Measurements from ENCODE around the gene HHIP. TPM values are rescaled to one million over a fixed set of nuclear protein-coding genes. Genes with fewer than 3 reads are reported as not detected.

HHIP gene
- total and polyA plus RNA-seq, 3 experiments from 2014 or later, result not detected

GRCh38 chr4:144633215-144633614 is 12.7 kb upstream of the HHIP start:
- ChIA-PET CTCF (no interaction called here), POLR2A (no interaction called here)
- Mint-ChIP-seq H3K4me3 (no peak overlapping the region), H3K27me3 (no peaks in the 10 kb centered on the region), H3K27ac (no peak overlapping the region), H3K36me3 (no peaks in the 10 kb centered on the region), H3K9me3 (peaks cover 0 to 3% (median 0%) of the 10 kb centered on the region in 5 donors), H3K4me1 (no peaks in the 10 kb centered on the region)
- Histone ChIP-seq H3K4me3 (ENCODE audit: low read length) (no peak overlapping the region), H3K27ac (ENCODE audit: low read depth, low read length) (no peak overlapping the region), H3K27me3 (ENCODE audit: insufficient read depth, low read length, poor library complexity, severe bottlenecking) (no peaks in the 10 kb centered on the region), H3K36me3 (ENCODE audit: insufficient read depth, low read length) (no peaks in the 10 kb centered on the region), H3K9me3 (ENCODE audit: low read length) (no peaks in the 10 kb centered on the region), H3K4me1 (ENCODE audit: insufficient read depth, low read length) (no peaks in the 10 kb centered on the region)
- DNase-seq, result no peak

GRCh38 chr4:144634978-144635747 is 10.8 kb upstream of the HHIP start:
- Mint-ChIP-seq H3K27me3 (no peaks in the 10 kb centered on the region), H3K27ac (peak overlapping the region in 1 of 8 donors; percentile 44), H3K9me3 (peaks cover 0 to 3% (median 0%) of the 10 kb centered on the region in 5 donors), H3K4me3 (no peak overlapping the region), H3K4me1 (no peaks in the 10 kb centered on the region), H3K36me3 (no peaks in the 10 kb centered on the region)
- no peaks in the 10 kb centered on the region for H3K27me3 ChIP-seq (ENCODE audit: insufficient read depth, low read length, poor library complexity, severe bottlenecking)
- POLR2A ChIA-PET, result no interaction called here
- H3K9me3 ChIP-seq (ENCODE audit: low read length), result no peaks in the 10 kb centered on the region
- H3K36me3 ChIP-seq (ENCODE audit: insufficient read depth, low read length), result no peaks in the 10 kb centered on the region
- CTCF ChIA-PET, result no interaction called here
- H3K4me1 ChIP-seq (ENCODE audit: insufficient read depth, low read length), result no peaks in the 10 kb centered on the region
- no peak for DNase-seq
- H3K4me3 ChIP-seq (ENCODE audit: low read length), result no peak overlapping the region
- H3K27ac ChIP-seq (ENCODE audit: low read depth, low read length), result no peak overlapping the region

GRCh38 chr4:144644368-144645101 is 1.4 kb upstream of the HHIP start:
- Mint-ChIP-seq H3K27me3 (peaks cover 16 to 44% of the 10 kb centered on the region in 2 donors), H3K4me3 (no peak overlapping the region), H3K4me1 (peaks cover 14 to 22% (median 21%) of the 10 kb centered on the region in 3 donors), H3K36me3 (no peaks in the 10 kb centered on the region), H3K27ac (no peak overlapping the region), H3K9me3 (peaks cover 0 to 4% (median 0%) of the 10 kb centered on the region in 5 donors)
- CTCF ChIA-PET, result no interaction called here
- Histone ChIP-seq H3K27ac (ENCODE audit: low read depth, low read length) (no peak overlapping the region), H3K4me1 (ENCODE audit: insufficient read depth, low read length) (no peaks in the 10 kb centered on the region), H3K9me3 (ENCODE audit: low read length) (no peaks in the 10 kb centered on the region), H3K4me3 (ENCODE audit: low read length) (no peak overlapping the region), H3K36me3 (ENCODE audit: insufficient read depth, low read length) (no peaks in the 10 kb centered on the region), H3K27me3 (ENCODE audit: insufficient read depth, low read length, poor library complexity, severe bottlenecking) (no peaks in the 10 kb centered on the region)
- no peak for DNase-seq
- POLR2A ChIA-PET, result no interaction called here

- H3K9me3 Mint-ChIP-seq, result peaks cover 0 to 4% (median 0%) of the 10 kb centered on the region in 5 donors
- Histone ChIP-seq H3K27ac (ENCODE audit: low read depth, low read length) (no peak overlapping the region), H3K9me3 (ENCODE audit: low read length) (no peaks in the 10 kb centered on the region), H3K36me3 (ENCODE audit: insufficient read depth, low read length) (no peaks in the 10 kb centered on the region), H3K27me3 (ENCODE audit: insufficient read depth, low read length, poor library complexity, severe bottlenecking) (no peaks in the 10 kb centered on the region), H3K4me3 (ENCODE audit: low read length) (no peak overlapping the region), H3K4me1 (ENCODE audit: insufficient read depth, low read length) (no peaks in the 10 kb centered on the region)
- no peak for DNase-seq
- ChIA-PET POLR2A (no interaction called here), CTCF (no interaction called here)
- H3K27me3 Mint-ChIP-seq, result peaks cover 16 to 50% of the 10 kb centered on the region in 2 donors
- peaks cover 14 to 22% (median 21%) of the 10 kb centered on the region in 3 donors for H3K4me1 Mint-ChIP-seq
- H3K36me3 Mint-ChIP-seq, result no peaks in the 10 kb centered on the region
- H3K27ac Mint-ChIP-seq, result no peak overlapping the region
- H3K4me3 Mint-ChIP-seq, result peak overlapping the region in 1 of 7 donors; percentile 29
Observed at GRCh38 chr4:144645102-144645630, 790 bp upstream of the HHIP start.

- peaks cover 0 to 3% (median 0%) of the 10 kb centered on the region in 5 donors for H3K9me3 Mint-ChIP-seq
- Histone ChIP-seq H3K4me1 (ENCODE audit: insufficient read depth, low read length) (no peaks in the 10 kb centered on the region), H3K36me3 (ENCODE audit: insufficient read depth, low read length) (no peaks in the 10 kb centered on the region), H3K4me3 (ENCODE audit: low read length) (no peak overlapping the region), H3K27me3 (ENCODE audit: insufficient read depth, low read length, poor library complexity, severe bottlenecking) (no peaks in the 10 kb centered on the region), H3K9me3 (ENCODE audit: low read length) (no peaks in the 10 kb centered on the region), H3K27ac (ENCODE audit: low read depth, low read length) (no peak overlapping the region)
- H3K36me3 Mint-ChIP-seq, result no peaks in the 10 kb centered on the region
- ChIA-PET POLR2A (no interaction called here), CTCF (no interaction called here)
- H3K4me1 Mint-ChIP-seq, result peaks cover 14 to 22% (median 21%) of the 10 kb centered on the region in 3 donors
- peaks cover 16 to 54% of the 10 kb centered on the region in 2 donors for H3K27me3 Mint-ChIP-seq
- peak overlapping the region; percentile 13 to 85 (median 62) for H3K4me3 Mint-ChIP-seq
- DNase-seq, result no peak
- no peak overlapping the region for H3K27ac Mint-ChIP-seq
Observed at GRCh38 chr4:144646523-144647094, 653 bp downstream of the HHIP start.

GRCh38 chr4:144647095-144647561 is 1.2 kb downstream of the HHIP start:
- H3K4me3 Mint-ChIP-seq, result peak overlapping the region in 3 of 7 donors; percentile 11 to 75 (median 71)
- no peak overlapping the region for H3K27ac Mint-ChIP-seq
- DNase-seq, result no peak
- H3K36me3 Mint-ChIP-seq, result no peaks in the 10 kb centered on the region
- POLR2A ChIA-PET, result no interaction called here
- H3K4me3 ChIP-seq (ENCODE audit: low read length), result no peak overlapping the region
- no peaks in the 10 kb centered on the region for H3K4me1 ChIP-seq (ENCODE audit: insufficient read depth, low read length)
- peaks cover 0 to 3% (median 0%) of the 10 kb centered on the region in 5 donors for H3K9me3 Mint-ChIP-seq
- CTCF ChIA-PET, result no interaction called here
- H3K4me1 Mint-ChIP-seq, result peaks cover 14 to 22% (median 21%) of the 10 kb centered on the region in 3 donors
- no peak overlapping the region for H3K27ac ChIP-seq (ENCODE audit: low read depth, low read length)
- no peaks in the 10 kb centered on the region for H3K9me3 ChIP-seq (ENCODE audit: low read length)
- no peaks in the 10 kb centered on the region for H3K36me3 ChIP-seq (ENCODE audit: insufficient read depth, low read length)
- H3K27me3 Mint-ChIP-seq, result peaks cover 16 to 54% of the 10 kb centered on the region in 2 donors
- H3K27me3 ChIP-seq (ENCODE audit: insufficient read depth, low read length, poor library complexity, severe bottlenecking), result no peaks in the 10 kb centered on the region

- H3K4me1 ChIP-seq (ENCODE audit: insufficient read depth, low read length), result no peaks in the 10 kb centered on the region
- Mint-ChIP-seq H3K36me3 (no peaks in the 10 kb centered on the region), H3K9me3 (peaks cover 0 to 3% (median 0%) of the 10 kb centered on the region in 5 donors), H3K27me3 (peaks cover 16 to 54% of the 10 kb centered on the region in 2 donors), H3K4me1 (peaks cover 14 to 22% (median 21%) of the 10 kb centered on the region in 3 donors), H3K4me3 (peak overlapping the region in 1 of 7 donors; percentile 11), H3K27ac (peak overlapping the region in 1 of 8 donors; percentile 14)
- no peak overlapping the region for H3K27ac ChIP-seq (ENCODE audit: low read depth, low read length)
- no peaks in the 10 kb centered on the region for H3K9me3 ChIP-seq (ENCODE audit: low read length)
- H3K4me3 ChIP-seq (ENCODE audit: low read length), result no peak overlapping the region
- CTCF ChIA-PET, result no interaction called here
- POLR2A ChIA-PET, result no interaction called here
- no peaks in the 10 kb centered on the region for H3K27me3 ChIP-seq (ENCODE audit: insufficient read depth, low read length, poor library complexity, severe bottlenecking)
- no peak for DNase-seq
- H3K36me3 ChIP-seq (ENCODE audit: insufficient read depth, low read length), result no peaks in the 10 kb centered on the region
Observed at GRCh38 chr4:144647590-144647989, 1.6 kb downstream of the HHIP start.

- H3K9me3 Mint-ChIP-seq, result peaks cover 0 to 3% (median 0%) of the 10 kb centered on the region in 5 donors
- Histone ChIP-seq H3K27ac (ENCODE audit: low read depth, low read length) (no peak overlapping the region), H3K4me3 (ENCODE audit: low read length) (no peak overlapping the region), H3K36me3 (ENCODE audit: insufficient read depth, low read length) (no peaks in the 10 kb centered on the region), H3K4me1 (ENCODE audit: insufficient read depth, low read length) (no peaks in the 10 kb centered on the region), H3K27me3 (ENCODE audit: insufficient read depth, low read length, poor library complexity, severe bottlenecking) (no peaks in the 10 kb centered on the region), H3K9me3 (ENCODE audit: low read length) (no peaks in the 10 kb centered on the region)
- H3K36me3 Mint-ChIP-seq, result no peaks in the 10 kb centered on the region
- H3K27ac Mint-ChIP-seq, result no peak overlapping the region
- DNase-seq, result no peak
- peaks cover 14 to 22% (median 21%) of the 10 kb centered on the region in 3 donors for H3K4me1 Mint-ChIP-seq
- POLR2A ChIA-PET, result no interaction called here
- no peak overlapping the region for H3K4me3 Mint-ChIP-seq
- CTCF ChIA-PET, result no interaction called here
- H3K27me3 Mint-ChIP-seq, result peaks cover 16 to 54% of the 10 kb centered on the region in 2 donors
Observed at GRCh38 chr4:144648042-144648441, 2.1 kb downstream of the HHIP start.

Data from CD8-positive, alpha-beta memory T cell (primary cell).